Activated naive CD4-positive, alpha-beta T cell treated with anti-CD3 and anti-CD28 coated beads, Interleukin-2, amount 10 ng/mL, durations not matched to agents 7 days and 5 days (primary cell): ENCODE results near the gene TEAD4.

Source experiments
- CTCF ChIA-PET: fragments of 350-600 bp; sonication (Branson Sonifier 250); formaldehyde crosslinking; loops from one replicate; lab custom pipeline; 2021; ENCODE audit warnings: antibody characterized with exemption; lab: Charles Lee
- DNase-seq: peaks from one replicate; pipeline ENCODE4 v3.0.0-alpha.2; 2020
- H3K27ac Mint-ChIP-seq: one replicate; pipeline ENCODE4 v1.8.0; 2021; ENCODE audit warnings: mild to moderate bottlenecking, moderate library complexity, mixed read lengths
- H3K27me3 Mint-ChIP-seq: one replicate; pipeline ENCODE4 v1.8.0; 2021; ENCODE audit warnings: mild to moderate bottlenecking, mixed read lengths
- H3K36me3 Mint-ChIP-seq: one replicate; pipeline ENCODE4 v1.8.0; 2021; ENCODE audit warnings: mixed read lengths
- H3K4me1 Mint-ChIP-seq: one replicate; pipeline ENCODE4 v1.8.0; 2021; ENCODE audit warnings: mixed read lengths
- H3K4me3 Mint-ChIP-seq: one replicate; pipeline ENCODE4 v1.8.0; 2021; ENCODE audit warnings: mild to moderate bottlenecking, moderate library complexity, mixed read lengths
- H3K9me3 Mint-ChIP-seq: one replicate; pipeline ENCODE4 v1.8.0; 2021; ENCODE audit warnings: mixed read lengths

Gene TEAD4

DNA sequence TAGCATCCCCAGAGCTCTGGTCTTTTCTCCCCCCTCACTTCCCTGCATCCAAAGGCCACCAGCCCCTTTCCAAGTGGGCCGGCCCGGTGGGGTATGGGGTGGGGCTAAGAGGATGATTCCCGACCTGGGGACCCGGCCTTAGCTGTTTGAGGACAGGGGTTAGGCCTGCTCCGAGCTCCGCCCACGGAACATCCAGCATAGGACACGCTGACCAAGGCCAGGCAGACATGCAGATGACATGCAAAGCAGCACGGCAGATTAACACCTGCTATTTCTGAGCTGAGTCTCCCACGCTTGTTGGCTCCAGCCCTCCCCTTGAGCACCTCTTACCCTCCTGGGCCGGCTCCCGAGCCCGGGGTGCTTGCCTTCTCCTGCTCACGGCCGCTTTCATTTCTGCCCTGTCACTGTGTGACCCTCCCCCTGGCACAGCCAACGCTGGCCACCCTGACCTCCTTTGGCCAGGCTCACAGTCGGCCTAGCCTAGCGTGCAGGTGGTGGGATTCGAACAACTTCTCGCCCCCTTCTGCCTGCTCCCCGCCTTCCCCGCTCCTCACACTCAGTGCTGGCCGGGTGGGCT lies 40.2 kb downstream of the TEAD4 start:
- Mint-ChIP-seq H3K4me3 (no peak overlapping the region), H3K4me1 (no peaks in the 10 kb centered on the region), H3K27me3 (peaks cover 6% of the 10 kb centered on the region), H3K9me3 (no peaks in the 10 kb centered on the region), H3K36me3 (no peaks in the 10 kb centered on the region), H3K27ac (no peak overlapping the region)
- DNase-seq: no peak
- CTCF ChIA-PET: no interaction called here

DNA sequence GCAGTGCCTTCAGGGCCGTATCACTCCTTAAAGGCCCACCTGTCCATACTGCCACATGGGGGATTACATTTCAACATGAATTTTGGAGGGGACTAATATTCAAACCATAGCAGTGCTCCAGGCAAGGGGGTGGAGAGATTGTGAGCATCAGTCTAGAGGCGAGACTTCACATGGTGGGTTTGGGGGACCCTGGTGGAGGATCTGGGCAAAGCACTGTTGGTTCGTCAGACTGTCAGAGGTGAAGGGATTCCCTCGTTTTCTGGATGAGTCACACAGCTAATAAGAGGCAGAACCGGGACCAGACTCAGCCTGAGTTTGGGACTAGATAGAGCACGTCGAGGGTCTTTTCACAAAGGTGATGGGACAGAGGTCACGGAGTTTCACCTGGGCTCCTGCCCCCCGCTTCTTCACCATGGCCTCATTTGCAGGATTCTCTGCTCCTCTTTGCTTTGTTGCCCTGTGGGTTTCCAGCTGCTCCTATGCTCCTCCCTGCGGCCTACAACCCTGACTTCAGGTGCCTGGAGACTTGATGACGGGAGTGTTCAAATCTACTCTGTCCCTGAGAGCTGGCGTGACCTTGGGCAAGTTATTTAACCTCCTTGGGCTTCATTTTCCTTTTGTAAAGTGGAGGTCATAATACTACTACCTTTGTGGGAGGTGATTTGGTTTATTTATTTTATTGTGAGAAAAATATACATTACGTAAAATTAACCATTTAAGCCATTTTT lies 41.5 kb downstream of the TEAD4 start:
- H3K27me3 Mint-ChIP-seq: peaks cover 10% of the 10 kb centered on the region
- H3K27ac Mint-ChIP-seq: no peak overlapping the region
- H3K4me3 Mint-ChIP-seq: no peak overlapping the region
- no peaks in the 10 kb centered on the region for H3K4me1 Mint-ChIP-seq
- no peaks in the 10 kb centered on the region for H3K36me3 Mint-ChIP-seq
- CTCF ChIA-PET: no interaction called here
- no peaks in the 10 kb centered on the region for H3K9me3 Mint-ChIP-seq
- no peak for DNase-seq

DNA sequence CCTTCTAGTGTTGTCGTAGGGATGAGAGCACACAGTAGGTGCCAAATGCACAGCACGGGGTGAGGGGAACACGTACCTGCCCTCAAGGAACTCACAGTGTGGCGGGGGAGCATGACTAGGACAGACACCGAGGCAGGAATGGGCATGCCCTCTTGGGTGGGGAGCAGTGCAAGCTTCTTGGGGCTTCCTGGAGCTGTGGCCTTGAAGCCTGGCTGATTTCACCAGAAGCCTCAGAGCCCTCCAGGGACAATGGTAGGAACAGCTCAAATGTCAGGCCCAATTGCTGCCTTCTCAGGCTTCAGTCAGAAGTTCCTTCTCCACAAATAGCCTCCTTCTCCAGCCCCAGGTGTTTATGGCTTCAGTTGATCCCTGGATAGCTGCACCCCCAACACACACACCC lies 43.4 kb downstream of the TEAD4 start:
- Mint-ChIP-seq H3K4me1 (no peaks in the 10 kb centered on the region), H3K9me3 (no peaks in the 10 kb centered on the region), H3K27ac (no peak overlapping the region), H3K36me3 (no peaks in the 10 kb centered on the region), H3K4me3 (no peak overlapping the region), H3K27me3 (peaks cover 10% of the 10 kb centered on the region)
- CTCF ChIA-PET: no interaction called here
- DNase-seq: no peak

DNA sequence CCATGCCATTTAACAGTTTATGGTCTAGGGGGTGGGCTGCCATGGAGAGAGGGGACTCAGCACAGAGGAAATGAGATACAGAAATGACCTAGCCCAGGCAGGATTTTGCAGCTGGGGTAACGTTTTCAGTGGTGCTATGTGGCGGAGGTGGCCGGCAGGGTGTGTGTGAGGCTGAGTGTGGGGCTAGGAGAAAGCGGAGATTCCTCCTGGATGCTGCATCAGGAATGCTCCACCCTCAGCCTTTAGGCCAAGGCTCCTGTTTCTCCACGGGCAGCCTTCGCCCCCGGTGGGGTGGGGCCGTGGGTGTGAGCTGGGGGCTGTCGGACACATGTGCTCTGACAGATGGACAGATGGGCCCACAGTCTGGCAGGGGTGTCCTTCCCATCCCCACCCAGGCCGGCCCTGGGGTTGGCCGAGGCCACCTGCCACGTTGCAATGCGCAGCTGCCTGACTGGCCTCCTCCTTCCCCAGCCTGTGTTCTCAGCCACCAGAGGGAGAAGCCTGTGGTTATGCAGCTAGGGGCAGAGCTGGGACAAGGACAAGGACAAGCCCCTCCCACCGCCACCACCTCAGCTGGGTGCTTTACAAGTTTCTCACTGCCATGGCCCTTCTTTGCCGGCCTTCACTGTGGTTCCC lies 44.3 kb downstream of the TEAD4 start:
- Mint-ChIP-seq H3K4me1 (no peaks in the 10 kb centered on the region), H3K4me3 (no peak overlapping the region), H3K27me3 (peaks cover 6% of the 10 kb centered on the region), H3K9me3 (no peaks in the 10 kb centered on the region), H3K36me3 (no peaks in the 10 kb centered on the region), H3K27ac (no peak overlapping the region)
- CTCF ChIA-PET: interaction anchor here (1.2 kb wide), 1 partner anchor 30 kb away, joined by 3 read pairs; no protein-coding TSS in a partner anchor
- DNase-seq: no peak

DNA sequence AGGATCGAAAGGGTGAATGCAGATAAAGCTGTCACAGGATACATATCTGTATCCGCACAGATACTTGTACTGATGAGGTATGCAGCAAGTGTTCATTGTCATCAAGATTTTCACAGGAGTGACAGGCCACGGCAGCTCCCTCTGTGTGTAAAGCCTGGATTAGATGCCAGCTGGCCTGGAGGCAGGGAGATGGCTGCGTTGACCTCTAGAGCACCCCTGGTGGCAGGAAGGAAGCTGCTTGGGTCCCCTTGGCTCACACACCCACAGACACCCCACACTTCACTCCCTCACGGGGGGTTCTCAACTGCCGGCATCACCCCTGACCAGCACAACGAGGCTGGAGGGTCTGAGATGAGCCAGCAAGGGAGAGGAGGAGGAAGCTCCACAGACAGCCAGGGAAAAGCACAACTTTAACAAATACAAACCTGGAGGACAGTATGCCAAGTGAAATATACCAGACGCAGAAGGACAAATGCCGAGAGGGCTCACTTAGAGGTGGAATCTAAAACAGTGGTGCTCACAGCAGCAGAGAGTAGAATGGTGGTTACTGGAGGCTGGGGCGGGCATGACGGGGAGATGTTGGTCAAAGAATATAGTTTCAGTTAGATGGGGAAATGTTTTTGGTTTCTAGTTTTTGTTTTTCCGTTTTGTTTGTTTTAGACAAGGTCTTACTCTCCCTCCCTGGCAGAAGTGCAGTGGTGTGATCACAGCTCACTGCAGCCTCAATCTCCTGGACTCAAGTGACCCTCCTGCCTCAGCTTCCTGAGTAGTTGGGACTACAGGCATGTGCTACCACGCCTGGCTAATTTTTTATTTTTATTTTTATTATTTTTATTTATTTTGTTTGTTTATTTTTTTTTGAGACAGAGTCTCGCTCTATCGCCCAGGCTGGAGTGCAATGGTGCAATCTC lies 45.7 kb downstream of the TEAD4 start:
- CTCF ChIA-PET: interaction anchor here (0.7 to 1.2 kb wide), 2 partner anchors 28 to 423 kb away, joined by 3 read pairs; no protein-coding TSS in a partner anchor

DNA sequence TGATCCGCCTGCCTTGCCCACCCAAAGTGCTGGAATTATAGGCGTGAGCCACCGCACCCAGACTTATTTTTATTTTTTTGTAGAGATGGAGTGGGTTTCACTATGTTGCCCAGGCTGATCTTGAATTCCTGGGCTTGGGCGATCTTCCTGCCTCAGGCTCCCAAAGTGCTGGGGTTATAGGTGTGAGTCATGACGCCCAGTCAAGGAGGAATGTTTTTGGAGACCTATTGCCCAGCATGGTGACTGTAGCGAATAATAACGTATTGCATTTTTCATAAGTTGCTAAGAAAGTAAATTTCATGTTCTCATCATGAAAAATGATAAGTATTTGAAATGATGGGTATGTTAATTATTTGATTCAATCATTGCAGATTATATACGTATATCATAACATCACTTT lies 46.5 kb downstream of the TEAD4 start:
- Mint-ChIP-seq H3K4me1 (no peaks in the 10 kb centered on the region), H3K27me3 (peaks cover 3% of the 10 kb centered on the region), H3K36me3 (no peaks in the 10 kb centered on the region), H3K27ac (no peak overlapping the region), H3K9me3 (no peaks in the 10 kb centered on the region), H3K4me3 (no peak overlapping the region)
- DNase-seq: no peak
- CTCF ChIA-PET: interaction anchor here (0.7 kb wide), 1 partner anchor 423 kb away, joined by 3 read pairs; no protein-coding TSS in a partner anchor

More for the DNA sequence above, 45.7 kb downstream of the TEAD4 start:
- no peaks in the 10 kb centered on the region for H3K9me3 Mint-ChIP-seq
- no peaks in the 10 kb centered on the region for H3K36me3 Mint-ChIP-seq
- no peak overlapping the region for H3K27ac Mint-ChIP-seq
- no peak for DNase-seq
- H3K4me3 Mint-ChIP-seq: no peak overlapping the region
- no peaks in the 10 kb centered on the region for H3K4me1 Mint-ChIP-seq
- peaks cover 3% of the 10 kb centered on the region for H3K27me3 Mint-ChIP-seq

DNA sequence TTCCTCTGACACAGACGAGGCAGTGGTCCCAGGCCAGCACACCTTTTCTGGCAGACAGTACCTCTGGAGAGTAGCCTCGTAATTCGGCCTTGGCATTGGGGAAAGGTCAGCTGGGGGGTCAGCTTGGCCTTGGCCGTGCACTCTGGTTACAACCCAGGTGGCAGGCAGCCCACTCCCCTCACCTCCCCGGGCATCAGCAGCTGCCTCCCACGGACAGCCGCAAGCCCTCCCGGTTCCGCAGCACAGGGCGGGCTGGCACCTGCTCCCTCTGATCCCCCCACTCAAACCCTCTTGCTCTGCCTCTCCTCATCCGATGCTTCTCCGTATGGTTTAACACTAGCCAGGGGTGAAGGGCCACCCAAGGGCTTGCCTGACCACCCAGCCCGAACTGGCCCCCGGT lies 50.6 kb downstream of the TEAD4 start:
- H3K36me3 Mint-ChIP-seq: no peaks in the 10 kb centered on the region

DNA sequence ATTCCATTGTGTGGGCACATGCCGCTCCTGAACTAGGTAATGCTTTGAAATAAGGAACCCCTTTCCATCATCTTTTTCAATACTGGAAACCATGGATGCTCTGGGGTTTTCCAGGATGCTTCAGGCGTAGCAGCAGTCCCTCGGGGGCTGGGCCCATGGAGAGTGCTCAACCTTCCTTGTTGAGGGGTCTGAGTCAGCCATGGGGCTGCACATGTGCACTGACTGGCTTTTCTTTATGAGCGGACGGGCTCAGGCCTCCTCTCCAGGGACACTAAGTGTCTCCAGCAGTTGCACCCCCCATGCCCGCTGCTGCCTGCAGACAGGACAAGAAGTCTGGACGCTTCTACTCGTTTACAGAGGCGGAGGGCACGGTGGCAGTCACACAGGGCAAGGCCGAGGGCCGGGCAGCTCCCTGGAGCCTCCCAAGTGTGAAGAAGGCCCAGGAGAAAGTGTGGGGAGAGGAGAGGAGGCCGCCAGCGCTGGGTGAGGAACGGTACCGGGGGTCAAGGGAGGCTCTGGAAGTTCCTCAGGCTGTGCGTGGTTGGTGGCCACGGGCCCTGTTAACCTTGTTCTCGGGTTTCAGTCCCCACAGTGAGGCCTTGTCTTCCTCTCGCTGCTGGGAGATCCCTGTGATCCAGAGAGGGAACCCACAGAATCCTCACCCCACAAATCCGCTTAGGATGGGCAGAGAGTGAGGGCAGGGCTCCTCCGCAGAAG lies 51.2 kb downstream of the TEAD4 start:
- Mint-ChIP-seq H3K9me3 (no peaks in the 10 kb centered on the region), H3K36me3 (no peaks in the 10 kb centered on the region), H3K27me3 (peaks cover 5% of the 10 kb centered on the region), H3K27ac (no peak overlapping the region), H3K4me1 (peaks cover 9% of the 10 kb centered on the region), H3K4me3 (no peak overlapping the region)
- DNase-seq: no peak
- CTCF ChIA-PET: no interaction called here

More for the DNA sequence above, 50.6 kb downstream of the TEAD4 start:
- CTCF ChIA-PET: no interaction called here
- Mint-ChIP-seq H3K4me3 (no peak overlapping the region), H3K9me3 (no peaks in the 10 kb centered on the region), H3K4me1 (peaks cover 5% of the 10 kb centered on the region), H3K27ac (no peak overlapping the region), H3K27me3 (peaks cover 6% of the 10 kb centered on the region)
- DNase-seq: no peak

DNA sequence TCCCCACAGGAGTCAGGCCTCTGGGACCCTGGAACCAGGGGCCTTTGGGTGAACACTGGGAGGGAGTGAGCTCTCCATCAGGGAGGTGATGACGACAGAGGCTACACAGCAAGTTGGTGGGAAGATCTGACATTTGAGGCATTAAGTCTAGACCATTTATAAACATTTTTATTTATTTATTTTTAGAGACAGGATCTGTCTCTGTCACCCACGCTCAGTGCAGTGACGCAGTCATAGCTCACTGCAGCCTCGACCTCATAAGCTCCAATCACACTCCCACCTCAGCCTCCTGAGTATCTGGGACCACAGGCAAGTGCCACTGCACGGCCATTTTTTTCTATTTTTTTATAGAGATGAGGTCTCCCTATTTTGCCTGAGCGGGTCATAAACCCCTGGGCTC lies 53.6 kb downstream of the TEAD4 start:
- Mint-ChIP-seq H3K27me3 (peaks cover 5% of the 10 kb centered on the region), H3K4me1 (peaks cover 9% of the 10 kb centered on the region), H3K36me3 (no peaks in the 10 kb centered on the region), H3K9me3 (no peaks in the 10 kb centered on the region), H3K27ac (no peak overlapping the region), H3K4me3 (no peak overlapping the region)
- CTCF ChIA-PET: no interaction called here
- no peak for DNase-seq

DNA sequence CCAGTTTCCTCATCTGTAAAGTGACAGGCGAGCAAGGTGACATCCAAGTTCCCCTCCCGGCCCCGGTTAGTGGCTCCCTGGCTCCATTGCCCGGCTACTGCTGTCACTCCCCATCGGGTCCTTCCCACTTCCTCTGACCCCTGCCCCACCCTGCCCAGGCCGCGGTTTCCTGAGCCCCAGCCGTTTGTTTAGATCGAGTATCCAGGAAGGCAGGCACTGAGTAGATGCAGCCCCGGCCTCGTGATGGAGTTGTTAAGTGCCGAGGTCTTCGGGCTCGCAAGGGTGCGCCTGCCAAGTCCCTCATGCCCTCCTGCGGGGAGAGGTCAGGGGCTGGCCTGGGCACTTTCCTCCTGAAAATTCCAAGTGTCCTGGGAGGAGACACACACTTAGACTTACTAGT lies 55.4 kb downstream of the TEAD4 start:
- H3K4me3 Mint-ChIP-seq: no peak overlapping the region
- H3K27ac Mint-ChIP-seq: no peak overlapping the region
- peaks cover 5% of the 10 kb centered on the region for H3K27me3 Mint-ChIP-seq
- H3K36me3 Mint-ChIP-seq: no peaks in the 10 kb centered on the region
- H3K4me1 Mint-ChIP-seq: peaks cover 9% of the 10 kb centered on the region
- no peak for DNase-seq
- CTCF ChIA-PET: no interaction called here
- no peaks in the 10 kb centered on the region for H3K9me3 Mint-ChIP-seq

DNA sequence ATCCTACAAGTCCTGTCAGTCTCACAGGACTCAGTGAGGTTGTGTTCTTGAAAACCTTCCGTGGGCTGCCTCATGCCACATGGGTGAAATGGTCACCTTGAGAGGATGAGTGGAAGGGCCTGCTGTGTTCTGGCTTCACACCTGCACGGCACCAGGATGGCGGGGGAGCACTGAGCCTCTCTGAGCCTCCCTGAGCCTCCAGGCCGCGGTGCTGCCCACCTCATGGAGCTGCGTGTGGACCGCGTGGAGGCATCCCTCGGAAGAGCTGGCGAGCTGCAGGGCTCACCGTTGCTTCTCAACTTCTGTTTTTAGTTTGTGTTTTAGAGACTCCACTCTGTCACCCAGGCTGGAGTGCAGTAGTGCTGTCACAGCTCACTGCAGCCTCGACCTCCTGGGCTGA lies 56.2 kb downstream of the TEAD4 start:
- Mint-ChIP-seq H3K27me3 (peaks cover 5% of the 10 kb centered on the region), H3K36me3 (no peaks in the 10 kb centered on the region), H3K27ac (peak overlapping the region; percentile 25), H3K4me3 (no peak overlapping the region), H3K9me3 (no peaks in the 10 kb centered on the region), H3K4me1 (peaks cover 9% of the 10 kb centered on the region)
- CTCF ChIA-PET: no interaction called here
- DNase-seq: no peak

DNA sequence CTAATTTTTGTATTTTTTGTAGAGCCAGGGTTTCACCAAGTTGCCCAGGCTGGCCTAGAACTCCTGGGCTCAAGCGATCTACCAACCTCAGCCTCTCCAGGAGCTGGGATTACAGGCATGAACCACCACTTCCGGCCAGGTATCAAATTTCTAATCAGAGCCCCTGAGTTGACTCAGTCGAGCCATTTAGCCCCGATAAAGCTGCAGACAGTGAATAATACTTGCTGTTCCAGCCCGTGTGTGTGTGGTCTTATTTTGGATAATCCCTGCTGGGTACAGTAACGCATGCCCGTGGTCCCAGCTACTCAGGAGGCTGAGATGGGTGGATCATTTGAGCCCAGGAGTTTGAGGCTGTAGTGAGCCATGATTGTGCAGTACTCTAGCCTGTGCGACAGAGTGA lies 57.0 kb downstream of the TEAD4 start:
- Mint-ChIP-seq H3K4me3 (no peak overlapping the region), H3K4me1 (peaks cover 9% of the 10 kb centered on the region), H3K36me3 (no peaks in the 10 kb centered on the region), H3K27ac (no peak overlapping the region), H3K9me3 (no peaks in the 10 kb centered on the region), H3K27me3 (peaks cover 5% of the 10 kb centered on the region)
- no peak for DNase-seq
- CTCF ChIA-PET: no interaction called here

DNA sequence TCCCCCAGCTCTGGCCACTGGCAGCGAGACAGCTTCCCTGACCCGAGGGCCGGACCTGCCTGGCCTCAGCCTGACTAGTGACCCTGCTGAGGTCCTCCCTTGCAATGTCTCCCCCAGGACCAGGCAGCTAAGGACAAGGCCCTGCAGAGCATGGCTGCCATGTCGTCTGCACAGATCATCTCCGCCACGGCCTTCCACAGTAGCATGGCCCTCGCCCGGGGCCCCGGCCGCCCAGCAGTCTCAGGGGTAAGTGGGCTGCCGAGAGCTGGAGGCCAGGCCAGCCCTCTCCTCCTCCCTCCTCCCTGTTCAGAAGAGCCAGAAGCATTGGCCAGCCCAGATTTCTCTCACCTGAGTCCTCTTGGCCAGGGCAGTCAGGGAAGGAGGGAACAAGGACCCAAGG lies 58.1 kb downstream of the TEAD4 start:
- peaks cover 5% of the 10 kb centered on the region for H3K27me3 Mint-ChIP-seq
- no peak overlapping the region for H3K4me3 Mint-ChIP-seq
- peaks cover 9% of the 10 kb centered on the region for H3K4me1 Mint-ChIP-seq
- CTCF ChIA-PET: interaction anchor here (0.8 kb wide), 1 partner anchor 142 kb away, joined by 4 read pairs; no protein-coding TSS in a partner anchor
- H3K36me3 Mint-ChIP-seq: no peaks in the 10 kb centered on the region
- no peak for DNase-seq
- H3K27ac Mint-ChIP-seq: no peak overlapping the region
- no peaks in the 10 kb centered on the region for H3K9me3 Mint-ChIP-seq
